Colon (tissue), 2 donors: ENCODE data around the gene SNX15.
"Not testable (repeated sequence)": the region's sequence is repeated elsewhere in the genome, so short reads cannot be mapped to it uniquely, and the experiment has no call there.

ENCODE experiments used
- FAIRE-seq: peaks from 2 replicates; lab custom pipeline; 2012; peaks lifted over from hg19 to GRCh38; lab: Jason Lieb, UNC
- donor health status: control.
- donor health status: control.

Gene SNX15

GRCh38 chr11:65016705-65017104 lies 10.5 kb upstream of the SNX15 start:
- FAIRE-seq, result no peak

DNA sequence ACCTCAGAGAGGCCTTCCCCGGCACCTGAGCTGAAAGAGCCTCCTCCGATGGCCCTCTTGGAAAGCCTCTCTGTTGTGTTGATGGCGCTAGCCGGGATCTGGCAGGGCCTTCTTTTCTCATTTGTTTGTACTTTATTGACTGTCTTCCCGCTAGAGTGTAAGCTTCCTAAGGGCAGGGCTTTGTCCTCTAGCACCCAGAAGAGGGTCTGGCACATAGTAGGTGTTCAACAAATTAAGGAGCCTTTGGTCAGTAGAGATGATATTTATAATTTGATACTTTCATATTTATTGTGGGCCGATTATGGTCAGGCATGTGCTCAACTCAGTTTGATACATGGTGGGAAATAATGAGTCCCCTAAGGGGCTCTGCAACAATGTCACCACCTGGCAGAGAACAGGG lies 9.3 kb upstream of the SNX15 start:
- FAIRE-seq, result no peak

- no peak for FAIRE-seq
Measured at GRCh38 chr11:65019824-65020223, 7.4 kb upstream of the SNX15 start.

- FAIRE-seq, result no peak
Measured at GRCh38 chr11:65021003-65021402, 6.2 kb upstream of the SNX15 start.

- FAIRE-seq, result no peak
Measured at GRCh38 chr11:65021509-65021908, 5.7 kb upstream of the SNX15 start.

DNA sequence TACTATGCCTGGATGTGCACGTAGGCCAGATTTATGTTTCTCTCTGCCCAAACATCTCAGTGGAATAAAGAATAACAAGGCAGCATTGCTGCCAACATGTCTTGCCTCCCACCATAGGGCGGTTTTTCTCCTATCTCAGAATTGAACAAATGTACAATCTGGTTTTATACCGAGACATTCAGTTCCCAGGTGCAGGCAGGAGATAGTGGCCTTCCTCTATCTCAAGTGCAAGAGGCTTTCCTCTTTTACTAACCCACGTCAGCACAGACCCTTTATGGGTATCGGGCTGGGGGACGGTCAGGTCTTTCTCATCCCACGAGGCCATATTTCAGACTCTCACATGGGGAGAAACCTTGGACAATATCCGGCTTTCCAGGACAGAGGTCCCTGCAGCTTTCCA lies 3.7 kb upstream of the SNX15 start:
- FAIRE-seq, result not testable (repeated sequence)

DNA sequence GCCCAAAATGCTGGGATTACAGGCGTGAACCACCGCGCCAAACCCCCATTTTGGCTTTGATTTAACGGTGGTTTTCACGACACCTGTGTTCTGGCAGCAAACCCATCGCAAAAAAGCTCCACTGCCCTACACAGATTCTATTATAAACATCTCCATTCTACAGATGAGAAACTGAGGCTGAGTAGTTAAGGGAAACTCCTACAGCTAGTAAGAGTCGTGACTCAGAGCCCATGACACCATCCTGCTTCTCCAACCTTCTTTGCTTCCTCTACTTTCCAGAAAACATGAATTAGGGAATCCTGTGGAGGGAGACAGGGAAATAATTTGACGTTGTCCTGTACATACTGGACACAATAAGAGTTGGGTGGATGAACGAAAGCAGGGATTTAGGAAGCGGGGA lies 429 bp upstream of the SNX15 start:
- FAIRE-seq, result no peak

DNA sequence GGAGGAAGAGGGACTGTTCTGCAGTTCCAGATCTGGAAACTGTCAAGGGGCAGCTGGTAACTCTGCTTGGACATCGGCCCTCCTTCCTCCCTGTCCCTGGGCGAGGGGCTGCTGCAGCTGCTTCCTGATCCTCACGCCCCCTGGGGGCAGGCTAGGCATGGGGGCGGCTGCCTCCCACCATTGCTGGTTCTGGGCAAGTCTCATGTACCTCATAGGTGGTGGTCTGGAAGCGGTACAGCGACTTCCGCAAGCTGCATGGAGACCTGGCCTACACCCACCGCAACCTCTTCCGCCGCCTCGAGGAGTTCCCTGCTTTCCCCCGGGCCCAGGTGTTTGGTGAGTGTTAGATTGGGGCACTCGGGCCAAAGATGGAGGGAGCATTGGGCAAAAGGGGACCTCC lies 5.0 kb downstream of the SNX15 start:
- no peak for FAIRE-seq

GRCh38 chr11:65034423-65034822 lies 7.2 kb downstream of the SNX15 start:
- FAIRE-seq, result no peak

- FAIRE-seq, result no peak
Measured at GRCh38 chr11:65035579-65035978, 8.3 kb downstream of the SNX15 start.

DNA sequence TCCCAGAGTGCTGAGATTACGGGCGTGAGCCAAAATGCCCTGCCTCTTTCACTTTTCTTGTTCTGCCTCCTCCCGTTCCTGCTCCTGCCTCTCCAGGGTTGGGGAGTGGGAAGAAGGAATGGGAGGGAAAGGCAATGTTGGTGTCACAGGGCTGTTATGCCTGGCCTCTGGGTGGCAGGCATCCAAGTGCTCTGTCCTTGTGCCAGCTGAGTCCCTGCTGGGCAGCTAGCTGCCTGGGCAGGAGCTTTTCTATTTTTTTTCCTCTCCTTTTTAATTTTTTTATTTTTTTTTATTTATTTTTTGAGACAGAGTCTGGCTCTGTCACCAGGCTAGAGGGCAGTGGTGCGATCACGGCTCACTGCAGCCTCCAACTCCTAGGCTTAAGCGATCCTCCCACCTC lies 9.7 kb downstream of the SNX15 start:
- FAIRE-seq, result no peak

DNA sequence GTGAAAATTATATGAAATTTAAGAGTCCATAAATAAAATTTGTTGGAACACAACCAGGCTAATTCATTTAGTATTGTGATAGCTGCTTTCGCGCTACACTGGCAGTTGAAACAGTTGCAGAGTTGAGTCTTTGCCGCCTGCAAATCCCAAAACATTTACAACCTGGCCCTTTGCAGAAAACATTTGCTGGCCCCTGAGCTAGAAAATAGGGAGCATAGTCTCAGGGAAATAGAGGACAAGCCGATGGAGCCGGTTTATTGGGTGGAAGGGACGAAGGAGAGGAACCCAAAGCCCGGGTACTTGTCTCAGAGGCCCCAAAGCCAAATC lies 13.2 kb downstream of the SNX15 start:
- FAIRE-seq, result no peak

GRCh38 chr11:65040847-65041622 lies 13.8 kb downstream of the SNX15 start, which contains the start of gene SAC3D1:
Gene SAC3D1, plus strand, starts transcription at chr11:65041210. Its CDS starts 83 bp downstream, at chr11:65041293.
- FAIRE-seq, result no peak

- FAIRE-seq, result no peak
Measured at GRCh38 chr11:65042891-65043290, 15.7 kb downstream of the SNX15 start.

GRCh38 chr11:65043881-65044501 lies 16.8 kb downstream of the SNX15 start:
- FAIRE-seq, result no peak

DNA sequence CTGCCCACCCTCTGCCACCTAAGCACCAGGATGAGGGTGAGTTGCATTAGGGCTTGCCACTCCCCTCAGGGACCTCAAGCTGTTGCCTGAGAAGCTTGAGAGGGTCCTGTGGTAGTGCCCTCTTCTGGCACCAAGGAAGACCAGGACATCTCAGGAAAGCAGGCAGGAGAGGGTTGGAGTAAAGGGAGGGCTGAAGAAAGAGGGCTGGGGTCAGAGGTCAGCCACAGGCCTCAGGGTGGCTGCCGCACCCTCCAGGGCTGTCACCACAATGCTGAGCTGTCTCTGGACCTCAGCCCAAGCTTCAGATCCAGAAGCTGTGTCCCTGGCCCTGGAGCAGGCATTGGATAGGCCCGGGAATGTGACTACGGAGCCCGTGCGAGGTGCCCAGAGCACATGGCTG lies 17.8 kb downstream of the SNX15 start:
- no peak for FAIRE-seq

DNA sequence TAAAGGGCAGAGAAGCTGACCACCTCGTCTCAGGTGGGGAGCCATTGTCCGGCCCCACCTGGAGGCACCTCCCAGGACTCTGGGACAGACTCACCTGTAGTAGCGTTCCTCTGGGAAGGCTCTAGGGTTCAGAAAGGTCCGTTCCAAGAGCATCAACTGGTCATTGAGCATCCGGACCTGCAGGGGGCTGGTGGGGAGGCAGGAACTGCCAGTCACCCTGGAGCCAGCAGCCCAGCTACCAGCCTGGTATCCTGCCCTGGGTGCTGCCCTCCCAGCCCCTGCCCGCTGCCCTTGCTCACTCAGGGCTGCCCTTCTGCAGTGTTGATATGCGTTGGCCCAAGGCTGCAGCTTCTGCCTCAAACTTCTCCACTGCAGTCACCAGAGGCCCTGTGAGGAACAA lies 18.5 kb downstream of the SNX15 start:
- no peak for FAIRE-seq

- no peak for FAIRE-seq
Measured at GRCh38 chr11:65047581-65048422, 20.6 kb downstream of the SNX15 start.

- FAIRE-seq, result no peak
Measured at GRCh38 chr11:65051398-65051858, 24.2 kb downstream of the SNX15 start.

GRCh38 chr11:65053827-65054508 lies 26.7 kb downstream of the SNX15 start:
- no peak for FAIRE-seq

- FAIRE-seq, result no peak
Measured at GRCh38 chr11:65055538-65055937, 28.3 kb downstream of the SNX15 start.

GRCh38 chr11:65056999-65057398 lies 29.8 kb downstream of the SNX15 start:
- no peak for FAIRE-seq
